CD4-positive, alpha-beta T cell treated with Interleukin-1 beta for 1 hour (primary cell): ENCODE results near the gene SMG6.
A peak's percentile ranks its signal among the peaks of the same experiment; 100 is the strongest.
"Not testable (repeated sequence)": the region's sequence is repeated elsewhere in the genome, so short reads cannot be mapped to it uniquely, and the experiment has no call there.

Experiments used
- DNase-seq, 2 donors: peaks; one replicate each; pipeline ENCODE4 v3.0.0-alpha.2; 2020 to 2022

SMG6 gene

DNA sequence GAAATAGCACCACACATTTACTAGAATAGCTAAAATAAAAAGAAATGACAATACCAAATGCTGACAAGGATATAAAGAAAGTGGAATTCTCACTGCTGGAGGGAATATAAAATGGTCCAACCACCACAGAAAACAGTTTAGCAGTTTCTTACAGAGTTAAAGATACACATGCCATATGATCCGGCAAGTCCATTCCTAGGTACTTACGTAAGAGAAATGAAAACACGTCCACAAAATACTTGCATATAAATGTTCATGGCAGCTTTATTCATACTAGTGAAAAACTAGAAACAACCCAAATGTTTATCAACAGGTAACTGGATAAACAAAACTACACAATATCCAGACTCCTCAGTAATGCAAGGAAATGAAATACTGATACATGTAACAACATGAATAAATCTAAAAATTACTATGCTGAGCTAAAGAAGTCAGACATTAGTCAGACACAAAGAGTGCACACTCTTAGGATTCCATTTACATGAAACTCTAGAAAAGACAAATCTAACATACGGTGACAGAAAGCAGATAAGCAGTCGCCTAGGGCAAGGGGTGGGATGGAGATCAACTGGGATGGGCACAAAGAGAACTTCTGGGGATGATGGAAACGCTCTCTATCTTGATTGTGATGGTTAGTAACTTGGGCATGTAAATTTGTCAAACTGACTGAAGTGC is 76.4 kb downstream of the SMG6 start:
- DNase-seq = no peak

DNA sequence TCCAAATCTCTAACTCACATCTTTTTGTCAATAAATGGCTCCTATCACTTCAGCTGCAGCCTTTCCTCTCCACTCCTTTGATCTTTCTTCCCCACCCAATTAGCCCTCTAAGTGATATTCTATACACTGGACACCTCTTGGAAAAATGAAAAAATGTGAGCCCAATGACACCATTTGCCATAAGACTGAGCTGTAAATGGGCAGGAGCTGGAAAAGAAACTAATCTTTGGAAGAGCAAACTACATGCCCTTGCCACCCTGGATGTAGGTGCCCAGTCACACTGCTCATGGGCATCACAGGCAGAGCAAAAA is 80.0 kb downstream of the SMG6 start:
- no peak for DNase-seq

DNA sequence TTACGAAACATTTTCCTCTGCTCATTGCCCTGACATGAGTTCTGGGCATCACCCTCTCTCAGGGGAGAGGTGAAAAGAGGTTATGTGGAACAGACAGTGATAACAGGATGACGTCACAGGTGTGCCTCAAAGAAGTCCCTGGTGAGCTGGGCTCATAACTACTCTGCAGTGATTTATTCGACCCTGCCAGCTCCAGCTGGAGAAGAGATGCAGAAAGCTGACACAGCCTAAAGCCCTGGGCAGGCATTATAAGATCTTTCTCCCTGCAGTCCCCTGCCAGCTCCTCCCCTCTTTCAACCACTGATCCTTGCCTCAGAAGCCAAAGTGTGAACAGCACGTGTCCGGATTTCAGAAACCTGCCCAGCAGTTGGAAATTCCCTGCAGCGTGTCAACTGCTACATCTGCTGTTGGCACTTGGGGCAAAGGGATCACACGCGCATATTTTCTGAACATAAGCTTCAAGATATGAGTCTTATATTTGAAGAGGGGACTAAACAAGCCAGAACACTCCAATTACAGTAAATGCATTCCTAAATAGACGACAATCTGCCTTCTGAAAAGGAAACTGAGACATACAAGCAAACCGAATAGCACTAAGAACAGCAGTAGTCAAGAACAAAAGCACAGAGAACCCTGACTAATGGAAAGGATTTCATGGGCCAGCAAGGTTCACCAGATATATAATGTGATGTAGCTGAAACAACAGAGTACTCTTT is 80.5 kb downstream of the SMG6 start:
- peak; percentile 68 to 80 for DNase-seq

DNA sequence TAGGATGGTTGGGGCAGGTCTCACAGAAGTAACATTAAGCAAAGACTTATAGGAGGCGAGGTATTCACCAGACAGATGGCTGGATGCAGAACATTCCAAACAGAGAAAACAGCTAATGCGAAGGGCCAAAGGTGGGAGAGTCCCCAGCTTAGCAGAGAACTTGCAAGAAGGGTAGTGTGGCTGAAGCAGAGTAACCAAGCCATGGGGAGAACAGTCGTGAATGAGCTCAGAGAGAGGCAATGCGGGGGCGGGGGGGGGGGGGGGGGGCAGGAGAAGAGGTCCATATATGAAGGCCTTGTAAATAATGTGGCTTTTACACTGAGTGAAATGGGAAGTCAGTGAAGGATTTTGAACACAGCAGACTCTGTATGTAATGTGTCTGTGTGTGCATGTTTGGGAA is 81.3 kb downstream of the SMG6 start:
- no peak for DNase-seq

DNA sequence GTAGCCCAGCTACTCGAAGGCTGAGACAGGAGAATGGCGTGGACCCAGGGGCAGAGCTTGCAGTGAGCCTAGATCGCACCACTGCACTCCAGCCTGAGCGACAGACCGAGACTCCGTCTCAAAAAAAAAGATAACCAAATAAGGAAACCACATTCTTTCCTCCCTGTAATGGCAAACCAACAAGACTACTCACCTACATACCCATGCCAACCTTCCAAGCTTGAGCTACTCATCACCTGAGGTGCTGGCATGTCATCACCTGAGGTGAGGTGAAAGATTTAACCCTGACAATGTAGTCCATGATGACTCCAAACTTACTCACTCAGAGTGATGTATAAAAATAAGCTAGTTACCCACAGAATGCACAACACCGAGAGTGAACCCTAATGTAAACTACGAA is 85.2 kb downstream of the SMG6 start:
- no peak for DNase-seq

DNA sequence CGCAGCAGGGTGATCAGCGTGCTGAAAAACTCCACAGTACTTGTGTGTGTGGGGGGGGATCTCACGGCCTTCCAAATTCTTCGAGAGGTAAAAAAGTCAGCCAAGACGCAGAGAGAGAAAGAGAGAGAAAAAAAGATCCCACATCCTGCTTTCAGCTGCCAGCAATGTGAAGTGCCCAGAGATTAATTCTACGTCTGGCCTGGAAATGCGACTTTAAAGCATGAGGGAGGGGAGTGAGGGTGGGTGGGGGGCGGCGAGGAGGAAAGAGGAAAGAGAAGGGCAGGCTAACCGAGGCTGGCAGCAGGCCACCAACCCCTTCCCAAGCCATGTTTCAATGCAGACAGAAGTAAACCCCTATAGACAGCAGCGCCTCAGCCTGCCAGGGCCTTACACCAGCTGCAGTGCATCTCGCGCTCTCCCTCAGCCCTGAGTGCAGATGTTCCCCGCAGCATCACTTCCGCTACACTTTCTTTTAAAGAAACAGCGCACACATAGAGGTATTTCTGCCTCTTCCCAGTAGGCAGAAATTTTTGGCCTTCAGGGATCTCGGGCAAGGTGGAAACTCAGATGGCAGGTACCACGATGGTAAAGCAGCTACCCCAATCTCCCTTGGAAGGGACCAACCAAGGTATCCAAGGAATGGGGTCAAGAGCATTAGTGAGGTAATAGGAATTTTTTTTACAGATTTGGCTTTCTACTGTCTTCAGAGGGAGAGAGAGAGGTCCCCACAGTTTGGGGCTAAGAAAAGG is 87.8 kb downstream of the SMG6 start:
- DNase-seq = peak; percentile 72 to 74

DNA sequence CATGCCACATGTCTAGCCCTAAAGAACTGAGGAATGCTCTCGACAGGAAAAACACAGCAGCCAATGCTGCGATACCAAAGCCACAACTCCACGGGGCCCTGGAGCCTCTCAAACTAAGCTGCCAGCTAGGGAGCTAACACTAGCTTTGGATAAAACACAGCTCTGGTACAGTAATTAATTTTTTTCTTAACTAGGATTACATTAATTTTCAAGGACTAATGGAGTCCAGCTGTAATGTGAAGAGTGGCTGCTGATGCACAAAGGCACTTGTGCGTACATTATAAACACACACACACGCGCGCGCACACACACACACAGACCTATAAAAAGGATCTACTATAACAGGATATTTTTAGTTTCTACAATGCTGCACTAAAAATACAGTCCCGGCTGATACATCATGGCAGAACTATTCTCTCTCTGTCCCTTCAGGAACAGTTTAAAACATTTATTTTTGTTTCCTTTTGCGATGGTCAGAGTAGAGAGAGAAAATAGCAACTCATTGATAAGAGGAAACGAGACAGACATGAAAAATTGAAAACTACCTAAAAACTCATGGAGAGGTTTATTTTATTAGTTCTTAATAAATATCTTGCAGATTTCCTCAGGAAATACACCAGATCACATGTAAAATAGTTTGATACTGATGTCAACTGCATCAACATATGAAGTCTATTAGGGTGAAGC is 88.5 kb downstream of the SMG6 start:
- peak in 1 of 2 donors; percentile 17 for DNase-seq

DNA sequence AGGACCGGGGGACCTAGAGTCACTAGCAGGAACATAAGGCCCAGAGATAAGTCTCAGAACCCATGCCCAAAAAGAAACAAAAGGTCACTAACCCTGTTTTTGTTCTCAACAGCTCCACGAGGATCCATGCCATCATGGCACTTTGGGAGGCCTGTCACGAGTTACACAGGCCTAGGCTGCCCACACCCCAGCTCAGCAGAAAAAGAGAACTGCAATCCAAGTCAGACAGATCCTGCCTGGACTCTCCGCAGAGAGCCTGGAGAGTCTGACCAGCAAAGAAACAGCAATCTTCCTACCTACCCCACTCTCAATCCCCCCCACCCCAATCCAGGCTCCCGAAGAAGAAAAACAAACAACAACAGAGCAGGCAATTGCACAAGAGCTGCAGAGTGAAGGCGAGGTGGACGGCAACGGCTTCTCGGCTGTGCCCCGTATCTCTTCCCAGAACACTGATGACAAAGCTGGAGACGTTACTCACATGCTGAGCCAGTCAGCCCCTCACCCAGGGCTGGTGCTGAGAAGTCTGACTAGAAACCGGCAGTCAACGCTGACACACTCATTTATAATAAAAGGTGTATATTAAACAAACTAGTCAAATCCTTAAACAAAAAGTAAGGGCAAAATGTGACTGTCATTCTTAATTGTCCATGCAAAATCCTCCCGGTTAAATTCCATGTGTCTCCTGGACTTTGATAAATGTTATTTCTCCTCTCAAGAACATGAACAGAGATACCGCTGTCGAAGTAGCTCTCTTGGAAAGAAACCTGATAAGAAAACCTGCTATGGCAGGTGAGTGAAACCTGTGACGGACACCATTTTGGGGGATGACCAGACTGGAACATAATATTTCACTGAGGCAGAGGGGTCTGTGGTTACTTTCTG is 89.3 kb downstream of the SMG6 start:
- no peak for DNase-seq

DNA sequence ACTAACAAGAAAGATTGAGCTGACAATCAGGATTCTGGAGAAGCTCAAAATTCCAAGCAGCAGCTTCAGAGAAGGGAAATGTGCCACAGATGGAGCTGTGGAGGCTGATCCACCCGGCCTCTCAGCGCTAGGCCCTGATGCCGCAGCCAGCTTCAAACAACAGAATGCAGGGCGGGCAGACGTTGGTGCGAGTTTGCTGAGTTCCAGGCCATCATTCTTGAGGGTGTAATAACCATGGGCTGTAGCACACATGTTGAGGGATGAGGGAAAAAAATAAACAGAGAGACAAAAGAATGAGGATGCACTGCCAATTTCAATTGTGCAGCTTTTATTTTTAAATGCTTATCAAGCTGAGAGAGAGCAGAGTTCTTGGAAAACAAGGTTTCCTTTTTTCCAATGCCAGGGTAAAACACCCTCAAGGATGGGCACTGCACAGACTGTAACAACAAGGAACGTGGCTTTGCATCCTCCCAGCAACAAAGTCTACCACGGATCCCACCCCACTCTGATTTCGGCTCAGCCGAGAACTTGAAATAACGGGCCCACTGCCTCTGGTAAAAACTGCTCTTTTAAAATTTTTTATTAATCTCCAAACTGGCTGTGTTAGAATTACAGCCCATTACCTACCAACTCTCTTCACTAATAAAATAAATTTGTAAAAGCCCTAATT is 90.2 kb downstream of the SMG6 start:
- DNase-seq = no peak

DNA sequence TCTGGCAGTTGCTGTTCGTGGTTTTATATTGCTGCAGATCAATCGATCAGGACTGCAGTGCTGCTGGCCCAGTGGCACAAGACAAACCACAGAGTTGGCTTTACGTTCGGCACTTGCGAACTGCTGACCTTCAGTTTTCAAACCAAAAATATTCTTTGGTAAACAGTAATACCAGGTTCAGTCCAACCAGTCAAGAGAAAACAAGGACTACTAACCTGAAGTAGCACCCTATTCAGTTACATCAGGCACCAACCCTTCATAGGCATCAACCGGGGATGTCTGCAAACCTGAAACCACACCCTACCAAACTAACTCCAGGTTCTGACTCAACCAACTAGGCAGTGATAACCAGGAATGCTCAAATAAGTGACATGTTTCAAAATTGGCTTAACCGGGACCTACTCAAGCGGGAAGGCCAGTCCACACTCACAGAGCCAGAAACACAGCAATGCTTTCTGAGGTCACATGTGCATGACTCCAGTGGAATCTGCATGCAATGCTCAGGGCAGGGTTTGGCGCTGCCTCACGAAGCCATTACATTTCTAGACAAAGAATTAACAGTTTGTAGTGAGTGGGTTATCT is 91.1 kb downstream of the SMG6 start:
- DNase-seq = no peak

DNA sequence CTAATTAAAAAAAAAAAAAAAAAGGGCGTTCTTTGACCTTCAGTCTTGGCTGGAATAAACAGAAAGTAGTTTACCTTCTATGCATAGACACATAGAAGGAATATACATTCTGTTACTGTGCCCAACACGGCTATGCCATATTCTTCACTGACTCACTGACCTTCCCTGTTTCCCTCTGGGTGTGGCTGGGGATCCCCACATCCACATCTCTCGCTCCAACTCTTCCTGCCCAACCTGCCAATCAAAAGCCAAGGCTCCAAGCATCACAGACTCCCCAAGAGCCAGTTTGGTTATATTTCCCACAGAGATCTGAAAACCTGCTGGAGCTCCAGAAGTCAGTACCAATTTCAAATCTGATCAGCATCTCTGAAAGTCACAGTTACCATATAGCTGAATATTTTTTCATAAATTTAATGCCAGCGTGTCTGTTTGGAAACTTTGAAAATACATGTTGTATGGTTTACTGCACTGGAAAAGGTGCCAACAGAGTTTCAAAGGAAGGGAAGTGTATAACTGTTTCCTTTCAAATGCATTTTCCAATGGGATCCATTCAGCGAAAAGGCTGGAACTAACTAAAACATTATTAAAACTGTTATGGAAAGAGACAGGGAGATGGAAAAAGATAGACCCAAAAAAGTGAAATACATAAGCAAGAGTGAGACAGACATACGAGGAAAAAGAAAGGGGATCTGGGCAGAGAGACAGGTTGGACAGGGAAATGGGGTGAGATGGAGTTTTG is 91.8 kb downstream of the SMG6 start:
- DNase-seq = no peak

DNA sequence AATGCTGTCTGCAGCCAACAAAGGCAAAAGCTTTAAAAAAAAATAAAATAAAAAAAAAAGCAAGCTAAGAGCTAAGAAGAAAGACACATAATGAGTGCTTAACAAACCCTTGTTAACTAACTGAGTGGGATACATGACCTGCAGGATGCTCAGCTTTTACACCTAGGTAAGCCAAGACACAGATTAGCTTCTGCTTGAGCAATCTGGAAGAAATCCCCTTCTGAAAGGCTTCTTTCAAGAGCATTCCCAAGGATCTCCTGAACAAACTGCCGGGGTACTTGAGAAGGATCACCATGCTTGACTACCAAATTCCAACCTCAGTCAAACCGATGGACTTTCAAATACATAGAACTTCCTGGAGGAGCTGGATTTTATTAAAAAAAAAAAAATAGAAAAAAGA is 92.9 kb downstream of the SMG6 start:
- DNase-seq = no peak

DNA sequence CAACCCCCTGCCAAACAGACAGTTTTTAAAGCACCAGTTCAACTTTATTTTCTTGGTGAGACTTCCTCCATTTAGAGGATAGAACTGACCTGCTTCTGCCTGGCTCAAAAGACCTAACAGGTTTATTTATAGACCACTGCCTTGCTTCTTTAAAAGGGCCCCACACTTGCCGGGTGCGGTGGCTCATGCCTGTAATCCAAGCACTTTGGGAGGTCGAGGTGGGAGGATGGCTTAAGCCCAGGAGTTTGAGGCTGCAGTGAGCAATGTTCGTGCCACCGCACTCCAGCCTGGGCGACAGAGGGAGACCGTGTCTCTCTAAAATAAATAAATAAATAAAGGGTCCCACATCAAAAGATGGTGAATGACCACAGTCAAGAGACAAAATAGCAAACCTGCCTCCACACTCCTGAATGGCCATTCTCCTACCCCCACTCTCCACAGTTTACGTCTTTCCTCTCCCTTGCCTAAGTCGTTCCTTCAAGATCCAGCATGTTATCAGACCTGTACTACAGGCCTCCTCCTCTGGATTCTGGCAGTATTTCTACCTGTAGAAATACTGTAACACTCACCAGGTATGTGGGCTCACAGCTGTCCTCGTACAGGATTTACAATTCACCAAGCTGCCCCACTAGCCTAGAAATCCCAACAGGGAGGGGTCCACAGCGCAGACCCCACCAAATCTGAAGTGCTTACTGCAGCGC is 95.6 kb downstream of the SMG6 start:
- no peak for DNase-seq

DNA sequence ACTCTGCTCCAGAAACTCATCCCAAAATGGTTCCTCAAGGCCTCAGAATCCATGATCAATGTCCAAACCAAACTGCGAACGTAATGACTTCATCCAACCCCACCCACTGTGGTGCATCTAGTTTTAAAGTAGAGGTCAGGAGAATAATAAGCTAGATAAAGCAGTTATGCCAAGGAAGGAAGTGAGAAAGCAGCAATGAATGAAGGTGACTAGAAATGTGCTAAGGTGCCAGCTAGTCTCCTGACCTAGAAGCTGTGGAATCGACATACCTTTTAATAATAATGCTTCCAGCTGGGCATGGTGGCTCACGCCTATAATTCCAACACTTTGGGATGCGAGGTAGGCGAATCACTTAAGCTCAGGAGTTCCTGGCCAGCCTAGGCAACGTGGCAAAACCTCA is 99.2 kb downstream of the SMG6 start:
- no peak for DNase-seq

DNA sequence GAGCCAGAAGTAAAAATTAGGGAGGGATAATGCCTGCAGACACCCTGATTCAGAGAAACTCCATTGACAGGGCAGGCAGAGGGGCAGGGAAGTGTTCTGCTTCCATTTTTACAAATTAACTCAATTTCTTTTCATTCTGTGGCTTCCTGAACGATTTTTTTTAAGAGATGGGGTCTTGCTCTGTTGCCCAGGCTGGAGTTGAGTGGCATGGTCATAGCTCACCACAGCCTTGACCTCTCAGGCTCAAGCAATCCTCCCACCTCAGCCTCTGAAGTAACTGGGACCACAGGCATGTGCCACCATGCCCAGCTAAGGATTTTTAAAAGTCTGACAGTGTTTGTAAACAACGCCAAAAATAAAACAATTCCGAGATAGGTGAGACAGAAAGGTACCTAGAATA is 99.8 kb downstream of the SMG6 start:
- no peak for DNase-seq

DNA sequence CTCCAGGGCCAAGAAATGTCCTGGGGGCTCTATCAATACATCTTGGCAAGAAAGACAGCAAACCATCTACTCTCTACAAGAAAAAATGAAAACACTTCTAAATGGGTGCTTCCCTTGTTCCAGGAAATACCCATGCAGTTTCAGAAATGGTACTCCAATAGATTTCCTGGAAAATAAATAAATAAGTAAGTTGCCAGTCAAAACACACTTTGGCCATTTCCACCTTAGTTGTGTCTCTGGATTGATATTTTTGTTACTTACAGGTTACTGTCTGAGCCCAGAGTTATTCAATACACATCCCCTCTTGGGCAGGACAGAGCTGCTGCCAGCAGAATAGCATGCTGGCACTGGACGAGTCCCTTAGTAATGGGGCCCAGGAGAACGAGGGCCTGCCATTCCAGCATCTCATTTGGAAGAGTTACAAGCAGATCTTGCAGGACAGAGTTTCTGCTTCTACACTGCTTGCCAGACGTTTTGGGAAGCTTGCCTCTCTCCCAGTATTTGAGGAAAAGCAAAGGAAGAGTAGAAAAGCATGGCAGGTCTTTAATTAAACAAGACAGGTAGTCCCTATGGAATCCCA is 100.5 kb downstream of the SMG6 start:
- no peak for DNase-seq

DNA sequence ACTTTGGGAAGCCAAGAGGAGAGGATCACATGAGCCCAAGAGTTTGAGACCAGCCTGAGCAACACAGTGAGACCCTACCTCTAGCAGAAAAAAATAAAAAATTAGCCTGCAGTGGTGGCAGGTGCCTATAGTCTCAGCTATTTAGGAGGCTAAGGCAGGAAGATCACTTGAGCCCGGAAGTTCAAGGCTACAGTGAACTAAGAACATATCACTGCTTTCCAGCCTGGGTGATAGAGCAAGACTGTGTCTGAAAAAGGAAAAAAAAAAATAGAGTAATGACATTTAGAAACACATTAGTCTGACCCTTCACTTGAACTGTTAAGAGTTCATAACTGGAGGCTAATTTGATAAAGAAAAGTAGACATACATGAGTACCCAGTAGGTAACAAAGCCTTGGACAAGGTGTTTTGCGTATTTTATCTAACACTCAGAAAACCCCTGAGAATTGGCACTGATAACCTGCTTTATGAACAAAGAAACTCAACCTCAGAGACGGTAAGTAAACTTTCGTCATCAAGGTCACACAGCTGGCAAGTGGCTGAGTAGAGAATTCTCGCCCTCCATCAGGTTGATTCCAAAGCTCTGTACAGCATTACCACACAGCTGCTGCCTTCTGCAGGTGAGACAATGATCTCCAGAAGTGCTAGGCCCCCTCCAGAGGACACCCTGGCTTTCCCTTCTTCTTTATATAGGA is 101.1 kb downstream of the SMG6 start:
- no peak for DNase-seq

DNA sequence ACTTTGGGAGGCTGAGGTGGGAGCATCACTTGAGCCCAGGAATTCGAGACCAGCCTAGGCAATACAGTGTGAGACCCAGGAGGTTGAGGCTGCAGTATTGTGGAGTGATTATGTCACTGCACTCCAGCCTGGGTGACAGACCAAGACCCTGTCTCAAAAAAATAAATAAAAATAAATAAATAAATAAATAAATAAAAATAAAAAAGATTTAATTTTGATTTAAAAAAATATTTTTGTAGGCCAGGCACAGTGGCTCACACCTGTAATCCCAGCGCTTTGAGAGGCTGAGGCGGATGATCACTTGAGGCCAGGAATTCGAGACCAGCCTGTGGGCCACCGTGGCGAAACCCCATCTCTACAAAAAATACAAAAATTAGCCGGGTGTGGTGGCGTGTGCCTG is 104.2 kb downstream of the SMG6 start:
- DNase-seq = not testable (repeated sequence)

DNA sequence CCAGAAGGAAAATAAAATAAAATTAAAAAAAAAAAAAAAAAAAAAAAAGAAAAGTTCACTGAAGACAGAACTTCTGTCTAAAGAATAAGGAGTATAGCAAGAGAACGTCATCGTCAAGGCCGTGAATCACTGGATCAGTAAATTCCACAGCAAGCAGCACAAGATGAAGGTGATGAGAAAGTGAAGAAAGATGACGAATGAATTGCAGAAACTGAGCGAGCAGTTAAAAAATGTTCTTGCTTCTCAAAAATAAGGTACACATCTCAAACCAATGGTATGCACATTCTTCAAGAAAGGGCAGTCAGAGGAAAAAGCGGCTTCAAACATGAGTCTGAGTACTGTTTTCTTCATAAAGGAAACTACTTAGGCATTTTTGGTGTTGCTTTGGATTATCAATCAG is 104.7 kb downstream of the SMG6 start:
- no peak for DNase-seq
